ENCODE measurements around the gene TUBGCP3. TPM values are rescaled to one million over a fixed set of nuclear protein-coding genes. Genes with fewer than 3 reads are reported as not detected.

TUBGCP3 gene
- total RNA-seq, 1 donor from 2014 or later: 16.3 TPM

- peaks cover 9% of the 10 kb centered on the region for H3K36me3 Mint-ChIP-seq (ENCODE audit: low read depth)
- H3K27ac Mint-ChIP-seq (ENCODE audit: unreplicated experiment): no peak overlapping the region
- H3K9me3 Mint-ChIP-seq (ENCODE audit: low read depth): peaks cover 20% of the 10 kb centered on the region
- TF ChIP-seq, protein P1, sequence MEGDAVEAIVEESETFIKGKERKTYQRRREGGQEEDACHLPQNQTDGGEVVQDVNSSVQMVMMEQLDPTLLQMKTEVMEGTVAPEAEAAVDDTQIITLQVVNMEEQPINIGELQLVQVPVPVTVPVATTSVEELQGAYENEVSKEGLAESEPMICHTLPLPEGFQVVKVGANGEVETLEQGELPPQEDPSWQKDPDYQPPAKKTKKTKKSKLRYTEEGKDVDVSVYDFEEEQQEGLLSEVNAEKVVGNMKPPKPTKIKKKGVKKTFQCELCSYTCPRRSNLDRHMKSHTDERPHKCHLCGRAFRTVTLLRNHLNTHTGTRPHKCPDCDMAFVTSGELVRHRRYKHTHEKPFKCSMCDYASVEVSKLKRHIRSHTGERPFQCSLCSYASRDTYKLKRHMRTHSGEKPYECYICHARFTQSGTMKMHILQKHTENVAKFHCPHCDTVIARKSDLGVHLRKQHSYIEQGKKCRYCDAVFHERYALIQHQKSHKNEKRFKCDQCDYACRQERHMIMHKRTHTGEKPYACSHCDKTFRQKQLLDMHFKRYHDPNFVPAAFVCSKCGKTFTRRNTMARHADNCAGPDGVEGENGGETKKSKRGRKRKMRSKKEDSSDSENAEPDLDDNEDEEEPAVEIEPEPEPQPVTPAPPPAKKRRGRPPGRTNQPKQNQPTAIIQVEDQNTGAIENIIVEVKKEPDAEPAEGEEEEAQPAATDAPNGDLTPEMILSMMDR (IDR thresholded peaks at IDR 0.05): no peak
- peaks cover 3% of the 10 kb centered on the region for H3K27me3 Mint-ChIP-seq (ENCODE audit: low read depth)
- DNase-seq (ENCODE audit: low spot score): no peak
- H3K4me1 Mint-ChIP-seq (ENCODE audit: low read depth): no peaks in the 10 kb centered on the region
- no peak overlapping the region for H3K4me3 Mint-ChIP-seq (ENCODE audit: unreplicated experiment)
Observed at GRCh38 chr13:112457081-112457480, 130.9 kb downstream of the TUBGCP3 start.

GRCh38 chr13:112456138-112457056 lies 131.6 kb downstream of the TUBGCP3 start:
- peaks cover 3% of the 10 kb centered on the region for H3K27me3 Mint-ChIP-seq (ENCODE audit: low read depth)
- TF ChIP-seq, protein P1 (IDR thresholded peaks at IDR 0.05): no peak
- H3K9me3 Mint-ChIP-seq (ENCODE audit: low read depth): peaks cover 19% of the 10 kb centered on the region
- H3K4me1 Mint-ChIP-seq (ENCODE audit: low read depth): no peaks in the 10 kb centered on the region
- H3K4me3 Mint-ChIP-seq (ENCODE audit: unreplicated experiment): no peak overlapping the region
- no peak for DNase-seq (ENCODE audit: low spot score)
- H3K36me3 Mint-ChIP-seq (ENCODE audit: low read depth): peaks cover 9% of the 10 kb centered on the region
- no peak overlapping the region for H3K27ac Mint-ChIP-seq (ENCODE audit: unreplicated experiment)

- Mint-ChIP-seq H3K4me3 (ENCODE audit: unreplicated experiment) (no peak overlapping the region), H3K9me3 (ENCODE audit: low read depth) (peaks cover 19% of the 10 kb centered on the region), H3K36me3 (ENCODE audit: low read depth) (peaks cover 9% of the 10 kb centered on the region), H3K27me3 (ENCODE audit: low read depth) (peaks cover 4% of the 10 kb centered on the region), H3K27ac (ENCODE audit: unreplicated experiment) (no peak overlapping the region), H3K4me1 (ENCODE audit: low read depth) (no peaks in the 10 kb centered on the region)
- DNase-seq (ENCODE audit: low spot score): no peak
- TF ChIP-seq, protein P1 (IDR thresholded peaks at IDR 0.05): no peak
Observed at GRCh38 chr13:112455476-112456059, 132.4 kb downstream of the TUBGCP3 start.

DNA sequence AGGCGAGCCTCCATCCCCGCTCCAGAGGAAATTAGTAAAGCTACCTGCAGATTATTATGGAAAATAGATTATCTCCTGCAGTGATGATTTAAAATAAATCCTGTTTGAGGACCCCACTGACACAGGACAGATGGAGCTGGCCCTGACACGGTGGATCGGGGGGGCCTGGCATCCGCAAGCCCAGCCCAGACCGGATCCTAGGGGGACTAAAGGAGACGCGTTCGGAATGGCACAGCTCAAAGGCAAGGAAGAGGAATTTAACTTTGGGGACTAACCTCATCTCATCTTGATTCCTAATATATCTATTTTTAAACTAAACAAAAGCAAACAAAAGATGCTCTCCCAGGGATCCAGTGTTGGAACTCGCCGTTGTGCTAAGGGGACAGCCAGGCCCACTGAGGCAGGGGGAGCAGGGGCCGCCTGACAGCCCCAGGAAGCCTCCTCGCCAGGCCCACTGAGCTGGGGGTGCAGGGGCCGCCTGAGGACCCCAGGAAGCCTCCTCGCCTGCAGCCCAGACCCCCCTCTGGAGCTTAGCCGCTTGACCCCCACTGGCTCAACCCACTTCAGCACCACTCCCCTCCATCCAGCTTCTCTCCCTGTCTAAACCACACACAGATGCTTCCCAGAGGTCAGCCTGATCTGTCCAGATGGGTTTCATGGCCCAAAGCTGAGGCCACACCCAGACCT lies 133.2 kb downstream of the TUBGCP3 start:
- TF ChIP-seq, protein P1 (IDR thresholded peaks at IDR 0.05): no peak
- no peak overlapping the region for H3K27ac Mint-ChIP-seq (ENCODE audit: unreplicated experiment)
- no peaks in the 10 kb centered on the region for H3K4me1 Mint-ChIP-seq (ENCODE audit: low read depth)
- peak; percentile 64 for DNase-seq (ENCODE audit: low spot score)
- H3K9me3 Mint-ChIP-seq (ENCODE audit: low read depth): peaks cover 14% of the 10 kb centered on the region
- H3K4me3 Mint-ChIP-seq (ENCODE audit: unreplicated experiment): no peak overlapping the region
- peaks cover 4% of the 10 kb centered on the region for H3K27me3 Mint-ChIP-seq (ENCODE audit: low read depth)
- peaks cover 8% of the 10 kb centered on the region for H3K36me3 Mint-ChIP-seq (ENCODE audit: low read depth)

All from chondrocyte (in vitro differentiated cells).